HG02938 (cell line): ENCODE data around the gene NDEL1.

Experiments
- ATAC-seq: cut with Tn5 transposase; IDR thresholded peaks from one replicate; pipeline ENCODE4 v1.9.1; 2021; ENCODE audit warnings: mild to moderate bottlenecking, moderate library complexity; ENCODE audit not compliant: unreplicated experiment

Gene NDEL1

DNA sequence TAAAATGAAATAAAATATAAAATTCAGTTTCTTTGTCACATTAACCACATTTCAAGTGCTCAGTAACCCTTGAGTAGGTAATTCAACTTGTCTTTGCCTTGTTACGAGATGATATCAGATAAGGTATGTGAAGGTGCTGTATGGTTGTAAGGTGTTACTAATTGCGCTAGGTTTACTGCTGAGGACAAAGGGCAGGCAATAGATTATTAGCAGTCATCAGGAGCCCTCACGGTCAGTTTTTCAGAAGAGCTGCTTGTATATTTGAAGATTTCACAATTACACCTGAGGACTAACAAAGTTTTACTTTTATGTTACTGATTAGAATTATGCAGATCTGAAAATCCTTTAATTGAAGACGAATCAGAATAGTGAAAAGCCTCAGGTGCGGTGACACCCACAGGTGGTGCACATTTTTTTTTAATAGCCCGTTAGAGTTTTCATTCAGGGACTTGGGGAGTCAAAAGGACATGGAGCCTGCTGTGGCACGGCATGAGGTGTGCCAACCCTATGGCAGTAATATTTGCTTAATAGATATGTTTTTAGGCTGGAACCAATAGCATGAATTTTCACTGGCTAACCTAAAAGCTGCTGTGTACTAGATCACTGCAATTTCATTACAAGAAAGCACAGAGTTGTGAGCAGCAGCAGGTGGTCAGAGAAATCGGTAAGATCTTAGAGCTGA lies 16.4 kb downstream of the NDEL1 start:
- no peak for ATAC-seq

DNA sequence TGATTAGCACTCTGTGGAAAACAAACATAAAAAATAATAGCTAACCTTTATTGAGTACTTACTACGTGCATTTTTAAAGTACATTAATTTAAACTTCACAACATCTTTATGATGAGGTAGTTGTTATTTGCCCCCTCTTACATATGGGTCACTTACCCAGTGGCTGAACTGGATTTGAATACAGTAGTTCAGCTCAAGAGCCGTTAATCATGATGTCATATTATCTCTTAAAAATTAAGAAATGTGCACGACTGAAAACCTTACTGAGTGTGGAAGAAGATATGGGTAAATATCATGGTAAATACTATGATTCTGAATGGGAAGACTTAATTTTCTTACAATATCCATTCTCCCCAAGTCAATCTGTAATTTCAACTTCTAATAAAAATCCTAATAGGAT lies 17.6 kb downstream of the NDEL1 start:
- no peak for ATAC-seq

DNA sequence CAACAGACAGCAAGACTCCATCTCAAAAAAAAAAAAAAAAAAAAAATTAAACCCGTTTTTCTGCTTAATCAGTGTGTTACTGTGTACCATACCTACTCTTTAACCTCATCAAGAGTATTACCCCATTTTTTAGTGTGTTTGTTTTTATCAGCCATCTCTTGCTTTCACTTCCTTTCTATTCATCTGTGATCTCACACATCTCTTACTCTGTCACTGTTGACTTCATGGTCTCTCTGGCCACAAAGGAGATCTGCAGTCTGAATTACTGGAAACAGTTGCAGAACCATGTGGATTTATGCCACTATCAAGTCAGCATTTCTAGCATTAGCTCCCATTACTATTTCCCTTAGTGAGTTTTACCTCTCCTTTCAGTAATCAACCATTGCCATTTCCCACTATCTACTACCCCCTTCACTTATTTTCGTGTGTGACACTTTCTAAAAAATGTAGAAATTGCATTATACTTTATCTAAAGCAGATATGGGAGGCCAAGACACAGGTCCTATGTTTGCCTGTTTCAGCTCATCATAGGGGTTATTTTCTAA lies 20.1 kb downstream of the NDEL1 start:
- no peak for ATAC-seq

DNA sequence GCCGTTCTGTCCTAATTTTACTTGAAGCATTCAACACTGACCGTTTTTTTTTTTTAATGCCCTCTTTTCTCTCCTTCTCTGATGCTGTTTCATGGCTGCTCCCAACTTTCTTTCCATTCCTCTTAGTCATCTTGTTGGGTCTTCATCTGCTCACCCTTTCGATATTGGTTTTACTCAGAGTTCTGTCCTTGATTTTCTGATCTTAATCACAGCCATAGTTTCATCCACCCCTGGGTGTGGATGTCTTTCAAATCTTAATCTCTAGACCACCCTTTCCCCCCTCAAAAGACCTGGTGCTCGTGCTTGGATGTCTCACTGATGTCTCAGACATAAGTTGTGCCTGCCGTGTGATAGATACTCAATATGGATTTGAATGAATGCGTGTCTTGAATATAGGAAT lies 22.4 kb downstream of the NDEL1 start:
- ATAC-seq: no peak

DNA sequence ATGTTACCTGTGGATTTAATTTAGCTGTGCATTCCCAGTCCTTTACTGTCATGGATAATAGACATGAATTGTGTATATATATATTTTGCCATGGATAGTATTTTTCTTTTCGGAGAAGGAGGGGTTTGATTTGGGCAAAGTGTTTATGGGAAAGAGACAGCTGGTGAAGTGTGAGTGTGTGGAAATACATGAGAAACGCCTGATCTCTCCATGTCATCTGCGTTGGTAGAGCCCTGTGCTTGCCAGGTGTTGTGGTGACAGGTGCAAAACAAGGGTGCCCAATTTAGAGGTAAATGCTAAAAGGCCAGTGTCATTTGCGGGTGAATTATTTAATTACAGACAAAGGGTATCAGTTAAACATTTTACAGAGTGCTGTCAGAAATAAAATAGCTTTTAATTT lies 23.4 kb downstream of the NDEL1 start:
- no peak for ATAC-seq

DNA sequence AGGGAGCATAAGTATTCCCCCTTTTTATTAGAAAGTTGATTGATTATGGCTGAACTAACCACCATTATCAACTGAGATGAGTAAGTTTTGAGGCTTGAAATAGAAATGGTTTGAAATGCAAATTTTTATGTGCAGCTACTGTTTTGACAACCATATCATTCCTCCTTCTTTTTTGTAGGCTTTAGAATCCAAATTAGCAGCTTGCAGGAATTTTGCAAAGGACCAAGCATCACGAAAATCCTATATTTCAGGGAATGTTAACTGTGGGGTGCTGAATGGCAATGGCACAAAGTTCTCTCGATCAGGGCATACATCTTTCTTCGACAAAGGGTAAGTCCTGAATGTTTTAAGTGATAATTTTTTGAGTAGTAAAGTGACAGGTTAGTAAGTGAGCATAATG lies 24.1 kb downstream of the NDEL1 start:
- ATAC-seq: no peak

DNA sequence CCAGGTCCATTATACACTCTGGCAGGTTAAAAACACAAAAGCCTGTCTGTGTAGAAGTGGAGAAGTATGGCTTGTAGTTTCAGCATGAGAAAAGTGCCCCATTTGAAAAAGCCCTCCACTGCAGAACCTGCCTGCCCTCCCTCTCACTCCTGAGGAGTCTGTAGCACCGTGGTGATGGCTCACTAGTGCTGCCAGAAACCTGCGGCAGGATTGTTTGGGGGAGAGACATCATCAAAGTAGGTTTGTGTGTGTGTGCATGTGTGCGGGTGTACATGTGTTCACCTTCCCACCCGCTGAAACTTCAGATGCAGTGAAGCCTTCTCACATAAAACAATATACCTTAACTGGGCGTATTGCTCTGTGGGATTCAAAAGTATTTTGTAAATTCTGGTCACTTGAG lies 26.9 kb downstream of the NDEL1 start:
- ATAC-seq: no peak

DNA sequence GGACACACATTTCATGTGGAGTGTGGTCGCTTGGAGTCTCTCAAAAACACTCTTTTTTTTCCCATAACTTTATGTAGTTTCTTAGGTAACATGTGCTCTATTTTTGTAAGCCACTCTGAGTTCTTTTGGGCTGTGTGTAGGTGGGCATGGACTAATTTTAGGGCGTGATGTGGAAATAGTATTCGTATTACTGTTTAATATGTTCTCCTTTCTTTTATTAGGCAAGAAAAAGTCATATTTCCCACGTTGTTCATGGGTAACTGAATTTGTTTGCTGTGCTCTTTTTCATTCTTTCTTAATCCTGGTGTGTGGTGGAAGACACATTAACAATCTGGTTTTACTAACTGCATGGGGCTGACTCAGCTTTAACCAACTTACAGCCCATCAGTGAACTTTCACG lies 27.4 kb downstream of the NDEL1 start:
- ATAC-seq: no peak

DNA sequence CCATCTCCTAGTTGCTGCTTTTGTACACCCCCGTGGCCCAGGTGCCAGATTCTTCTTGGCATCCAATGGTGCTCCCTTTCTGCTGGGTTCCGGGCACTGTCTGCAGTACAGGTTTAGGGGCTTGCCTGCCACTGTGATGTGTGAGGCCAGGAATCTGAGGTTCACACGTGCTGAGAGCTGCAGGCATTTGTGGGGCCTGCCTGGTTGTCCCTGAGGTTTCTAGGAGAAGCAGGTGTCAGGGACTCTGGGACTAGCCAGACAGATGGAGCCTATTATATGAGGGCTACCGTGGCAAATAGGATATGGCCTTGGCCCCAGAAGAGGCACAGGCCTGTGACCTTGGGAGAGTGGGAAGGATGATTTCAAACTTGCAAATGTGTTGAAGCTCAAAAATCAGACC lies 29.3 kb downstream of the NDEL1 start:
- no peak for ATAC-seq

DNA sequence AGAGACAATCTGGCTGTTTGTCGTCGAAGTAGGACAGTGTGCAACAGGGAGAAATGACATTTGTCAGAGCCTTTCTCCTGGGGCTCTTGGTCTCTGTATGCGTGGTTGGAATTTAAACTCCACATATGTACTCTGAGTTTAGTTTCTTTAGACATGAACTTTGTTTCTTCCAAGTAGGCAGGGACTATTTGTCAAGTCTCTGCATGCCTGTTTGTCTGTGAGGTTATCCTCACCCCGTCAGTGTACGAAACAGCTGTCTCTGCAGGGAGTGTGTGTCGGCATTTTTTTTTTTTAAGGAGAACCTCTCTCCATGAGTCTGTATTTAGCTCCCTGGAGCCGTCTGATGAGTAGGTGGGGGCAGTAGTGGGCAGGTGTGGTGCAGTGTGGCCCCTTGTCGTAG lies 29.7 kb downstream of the NDEL1 start:
- no peak for ATAC-seq

DNA sequence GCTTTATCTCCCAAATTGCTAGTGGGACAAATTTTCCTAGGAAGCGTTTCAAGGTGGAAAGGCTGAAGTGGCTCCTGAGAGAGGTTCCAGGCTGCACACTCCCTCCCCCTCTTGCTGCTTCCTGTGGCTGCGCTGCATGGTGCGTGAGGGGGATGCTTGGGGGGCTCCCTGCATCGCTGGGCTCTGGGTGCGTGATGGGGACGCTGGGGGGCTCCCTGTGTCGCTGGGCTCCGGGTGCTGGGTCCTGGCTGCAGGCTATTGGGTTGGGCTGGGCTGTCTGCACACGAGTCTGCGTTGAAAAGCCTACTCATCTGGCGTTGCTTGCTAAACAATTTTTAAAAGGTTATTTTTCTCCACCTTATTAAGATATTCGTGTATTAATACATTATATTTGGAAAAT lies 30.1 kb downstream of the NDEL1 start:
- ATAC-seq: no peak

DNA sequence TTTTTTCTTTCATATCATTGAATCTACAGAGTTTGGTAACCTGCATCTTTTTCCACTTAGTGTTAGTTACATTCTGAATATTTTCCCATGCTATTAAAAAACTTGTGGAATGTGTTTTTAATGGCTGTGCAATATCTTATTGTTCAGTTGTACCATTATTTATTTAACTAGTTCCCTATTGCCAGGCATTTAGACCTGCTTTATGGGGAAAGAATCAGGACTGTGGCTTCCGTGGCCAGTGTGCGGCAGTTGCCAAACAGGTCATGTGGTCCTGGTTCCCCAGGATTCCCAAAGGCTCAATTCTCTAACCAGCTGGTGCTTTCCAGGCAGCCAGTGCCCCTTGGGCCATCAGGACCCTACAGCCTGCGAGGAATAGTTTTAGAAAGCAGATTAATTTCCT lies 30.8 kb downstream of the NDEL1 start:
- no peak for ATAC-seq

DNA sequence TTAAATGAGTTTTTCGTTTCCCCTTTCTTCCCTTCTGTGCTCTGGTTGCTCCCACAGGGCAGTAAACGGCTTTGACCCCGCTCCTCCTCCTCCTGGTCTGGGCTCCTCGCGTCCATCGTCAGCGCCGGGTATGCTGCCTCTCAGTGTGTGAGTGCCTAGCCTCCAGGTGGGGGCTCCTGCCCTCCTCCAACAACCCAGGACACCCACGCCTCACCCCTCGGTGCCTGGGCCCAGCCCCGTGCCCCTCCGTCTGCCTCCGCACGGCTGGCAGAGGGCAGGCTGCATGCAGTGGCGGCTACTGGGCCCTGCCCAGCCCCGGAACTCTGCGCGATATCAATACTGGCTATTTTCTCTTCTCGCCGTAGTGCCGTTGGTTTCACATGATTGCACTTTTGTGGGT lies 31.2 kb downstream of the NDEL1 start:
- ATAC-seq: no peak

DNA sequence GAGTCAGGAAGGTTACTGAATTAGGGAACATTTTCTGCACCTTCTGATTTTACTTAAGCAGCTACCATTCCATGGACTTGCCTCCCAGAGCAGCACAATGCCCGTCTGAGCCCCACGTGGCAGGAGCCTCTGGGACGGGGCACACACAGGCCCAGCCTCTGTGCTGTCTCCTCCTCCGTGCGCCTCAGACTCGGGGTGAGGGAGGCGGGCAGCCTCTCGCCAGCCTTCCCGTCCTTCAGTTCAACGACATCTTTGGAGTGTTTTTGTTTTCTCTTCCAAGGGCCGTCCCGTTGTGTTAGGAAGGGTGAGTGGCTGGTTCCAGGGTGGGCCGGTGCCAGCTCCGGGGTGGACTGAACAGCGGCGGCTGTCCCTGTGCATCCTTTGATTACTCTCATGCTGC lies 31.8 kb downstream of the NDEL1 start:
- no peak for ATAC-seq

DNA sequence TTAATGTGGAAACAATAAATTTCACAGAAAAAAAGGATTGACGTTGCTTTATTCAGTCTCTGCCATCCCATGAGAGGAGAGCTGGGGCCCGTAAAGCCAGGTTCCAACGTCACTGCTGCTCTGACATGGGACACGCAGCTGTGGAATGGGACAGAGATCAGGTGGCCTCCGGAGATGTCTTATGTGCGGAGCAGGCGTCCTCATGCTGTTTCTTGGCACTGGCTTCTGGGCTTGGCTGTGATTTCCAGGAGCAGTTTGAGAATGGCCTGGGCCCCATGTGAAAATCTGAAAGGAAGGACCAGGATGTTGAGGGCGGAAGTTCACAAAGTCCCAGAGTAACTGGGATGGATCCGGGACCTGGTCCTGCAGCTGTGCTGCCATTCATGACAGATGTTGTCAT lies 32.4 kb downstream of the NDEL1 start:
- no peak for ATAC-seq

DNA sequence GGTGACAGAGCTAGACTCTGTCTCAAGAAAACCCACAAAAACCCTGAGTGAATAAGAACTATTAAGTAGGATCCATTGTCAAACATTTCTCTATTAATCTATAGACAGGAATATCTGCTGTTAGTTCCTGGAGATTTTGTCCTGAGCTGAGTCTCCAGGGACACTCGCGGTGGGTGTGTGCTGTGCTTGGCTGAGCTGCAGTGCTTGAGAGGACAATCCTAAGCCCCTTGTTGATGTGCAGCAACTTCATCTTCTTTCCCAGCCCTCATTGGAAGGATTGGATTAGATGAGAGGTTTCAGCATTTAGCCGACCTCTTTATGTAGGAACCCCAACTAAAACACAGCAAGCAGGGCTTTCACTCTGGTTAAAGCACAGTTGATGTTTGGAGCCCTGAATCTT lies 33.3 kb downstream of the NDEL1 start:
- ATAC-seq: no peak

DNA sequence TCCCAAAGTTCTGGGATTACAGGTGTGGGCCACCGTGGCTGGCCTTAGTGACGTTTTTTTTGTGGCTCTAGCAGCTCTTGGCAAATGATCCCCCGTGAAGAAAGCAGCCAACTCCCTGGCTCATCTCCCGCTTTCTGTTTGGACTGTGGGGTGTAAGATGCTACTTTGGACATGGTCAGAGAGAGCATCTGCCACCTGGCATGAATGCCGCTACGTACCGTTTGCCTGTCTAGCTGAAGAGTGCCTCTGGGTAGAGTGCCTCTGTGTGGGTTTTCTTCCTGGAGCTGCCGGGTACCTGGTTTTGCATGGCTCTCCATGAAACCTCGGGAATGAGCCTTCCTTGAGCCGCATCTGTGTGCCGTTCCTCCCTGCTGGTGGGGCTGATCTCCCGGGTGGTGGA lies 34.3 kb downstream of the NDEL1 start:
- no peak for ATAC-seq

DNA sequence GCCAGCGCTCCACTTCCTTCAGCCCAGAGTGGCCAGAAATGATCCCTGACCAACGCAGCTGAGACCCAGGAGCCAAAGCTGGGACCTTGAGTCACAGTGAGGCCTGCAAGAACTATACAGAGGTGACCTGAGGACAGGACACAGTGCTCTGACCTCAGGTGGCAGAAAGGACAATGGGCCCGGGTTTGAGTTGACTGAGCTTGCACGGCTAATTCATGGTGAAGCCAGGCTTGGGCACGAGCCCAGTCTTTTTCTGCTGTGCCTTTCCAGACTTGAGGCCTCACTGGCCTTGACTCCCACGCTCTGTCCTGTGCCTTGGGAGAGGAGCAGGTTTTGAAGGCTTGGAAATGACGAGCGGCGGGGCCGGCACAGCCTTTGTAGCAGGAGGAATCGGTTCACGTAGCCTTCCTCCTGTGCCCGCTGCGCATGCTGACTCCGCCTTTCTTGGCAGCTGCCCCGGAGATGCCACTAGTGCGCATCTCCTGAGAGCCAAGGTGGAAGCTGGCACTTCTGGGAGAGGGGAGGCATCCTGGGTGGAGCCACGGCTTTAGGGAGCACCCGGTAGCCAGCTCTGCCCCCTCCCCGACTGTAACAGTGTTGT lies 34.9 kb downstream of the NDEL1 start:
- ATAC-seq: no peak

DNA sequence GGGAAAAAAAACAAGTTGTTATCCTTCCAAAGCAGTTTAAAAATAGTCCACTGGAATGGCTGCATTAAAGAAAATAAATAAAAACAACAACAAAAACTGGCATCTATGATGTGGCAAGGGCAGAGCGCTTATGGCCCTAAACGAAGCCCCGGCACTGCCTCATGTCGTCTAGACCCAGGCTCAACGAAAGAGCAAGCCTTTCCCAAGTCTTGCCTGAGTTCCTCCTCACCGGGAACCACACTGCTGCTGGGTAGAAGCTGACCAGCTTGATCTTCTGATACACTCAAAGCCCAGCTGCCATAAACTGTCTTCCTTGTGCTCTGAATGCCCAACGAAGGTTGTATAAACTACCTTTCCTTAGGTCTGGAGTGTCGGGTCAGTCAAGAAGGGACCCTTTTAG lies 37.0 kb downstream of the NDEL1 start:
- no peak for ATAC-seq

DNA sequence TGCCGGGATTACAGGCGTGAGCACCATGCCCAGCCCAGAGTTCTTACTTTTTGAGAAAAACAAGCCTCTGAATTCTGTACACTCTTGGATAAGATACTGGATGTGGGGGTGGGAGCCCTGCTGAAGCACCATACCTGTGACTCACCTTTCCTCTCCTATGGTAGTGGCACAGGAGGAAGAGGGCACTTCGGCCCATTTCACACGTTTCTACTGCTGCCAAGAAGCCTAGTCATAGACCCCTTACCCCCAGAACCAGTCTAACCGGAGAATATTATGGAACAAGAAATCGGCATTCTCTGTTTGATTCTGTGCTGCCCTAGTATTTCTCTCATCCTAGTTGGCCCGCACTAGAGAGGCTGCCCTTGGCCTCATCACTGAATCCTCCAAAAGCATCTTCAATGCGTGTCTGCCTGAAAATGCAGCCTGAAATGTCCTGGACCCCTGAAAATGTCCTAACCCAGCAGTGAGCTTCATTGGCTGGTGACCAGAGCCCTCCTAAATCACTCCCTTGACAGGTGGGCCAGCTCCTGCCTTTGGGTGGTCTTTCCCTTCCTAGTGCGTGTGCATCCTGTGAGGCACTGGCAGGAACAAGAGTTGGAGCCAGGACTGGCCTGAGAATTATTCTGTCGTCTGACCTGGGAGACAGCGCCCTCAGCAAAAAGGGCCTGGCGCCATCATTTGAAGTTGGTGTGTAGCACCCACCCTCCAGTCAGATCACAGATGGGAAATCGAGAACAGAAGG lies 37.9 kb downstream of the NDEL1 start:
- ATAC-seq: no peak

DNA sequence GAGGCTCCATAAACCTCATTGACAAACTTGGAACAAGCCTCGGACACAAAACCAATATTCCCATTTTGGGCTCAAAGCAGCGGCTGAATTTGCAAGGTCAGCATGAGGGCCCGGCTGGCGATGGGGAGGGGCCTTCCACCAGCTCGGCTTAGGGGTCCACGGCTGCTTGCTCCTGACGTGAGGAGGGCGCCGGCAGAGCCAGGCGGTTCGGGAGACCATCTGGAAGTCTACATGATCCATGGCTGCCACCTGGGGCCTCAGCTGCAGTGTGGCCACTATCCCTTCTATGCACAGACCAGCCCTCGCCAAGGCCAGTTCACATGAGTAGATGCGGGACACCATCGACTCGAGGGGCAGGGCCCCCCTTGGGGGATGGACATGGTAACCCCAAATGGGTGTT lies 39.1 kb downstream of the NDEL1 start:
- no peak for ATAC-seq

DNA sequence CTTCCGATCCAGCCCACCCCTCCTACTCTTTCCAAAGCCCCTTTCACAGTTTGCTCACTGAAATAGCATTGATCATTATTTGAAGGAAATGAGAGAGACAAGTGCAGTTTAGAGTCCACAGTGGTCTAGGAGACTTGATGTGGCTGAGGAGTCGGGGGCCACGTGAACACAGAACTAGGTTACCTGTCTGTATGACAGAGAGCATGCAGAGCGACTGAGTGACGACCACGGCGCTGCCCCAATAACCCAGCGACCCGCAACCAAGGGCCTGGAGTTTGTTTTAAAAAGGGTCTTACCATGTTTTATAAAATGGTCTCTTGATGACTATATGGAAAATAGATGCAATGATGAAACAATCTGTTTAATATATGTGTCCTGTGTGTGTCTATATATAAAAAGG lies 39.5 kb downstream of the NDEL1 start:
- ATAC-seq: no peak
